ENCODE measurements around the gene UBE2Q2. TPM values are rescaled to one million over a fixed set of nuclear protein-coding genes. Genes with fewer than 3 reads are reported as not detected.

UBE2Q2 gene
- polyA plus RNA-seq, 3 donors, result 13.6 to 22.1 (median 20.9) TPM

DNA sequence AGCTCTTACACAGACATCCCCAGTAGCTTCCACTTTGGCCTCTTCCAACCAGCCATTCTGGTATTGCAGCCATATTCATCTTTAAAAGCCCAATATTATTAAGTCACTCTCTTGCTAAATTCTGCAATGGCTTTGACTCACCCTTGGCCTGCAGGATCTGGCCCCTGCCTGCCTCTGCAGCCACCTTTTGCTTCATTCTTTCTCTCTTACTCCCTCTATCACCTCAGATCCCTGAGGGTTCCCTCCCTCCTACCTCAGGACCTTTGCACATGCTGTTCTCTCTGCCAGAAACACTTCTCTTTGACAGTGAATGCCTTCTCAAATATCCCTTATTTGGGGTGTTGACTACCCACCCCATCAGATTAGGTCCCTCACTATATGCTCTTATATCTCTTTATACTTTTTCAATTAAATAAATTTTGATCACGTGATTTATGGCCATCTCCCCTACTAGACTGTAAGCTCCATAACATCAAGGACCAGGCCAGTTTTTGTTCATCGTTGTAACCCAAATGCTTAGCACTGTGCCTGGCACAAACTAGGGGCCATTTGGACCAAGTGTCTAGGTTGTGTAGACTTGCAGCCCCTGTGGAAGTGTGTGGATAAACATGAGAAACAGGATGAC is 32.3 kb upstream of the UBE2Q2 start:
- no peaks in the 10 kb centered on the region for H3K79me2 ChIP-seq (ENCODE audit: insufficient read depth, low read length)
- H4K20me1 ChIP-seq (ENCODE audit: insufficient read depth, low read length), result no peaks in the 10 kb centered on the region
- no peaks in the 10 kb centered on the region for H3K36me3 ChIP-seq (replicated peaks in 1 of 2; ENCODE audit: control insufficient read depth in 1 of 2, insufficient read depth in 2 of 2, low read length in 2 of 2)
- intact Hi-C loops (cut with micrococcal nuclease), result loop anchor here in 1 of 2 donors (5.0 kb wide), 1 partner anchor 326 kb away; no protein-coding TSS in a partner anchor
- Mint-ChIP-seq H3K9me3 (peaks cover 0 to 1% (median 0%) of the 10 kb centered on the region in 7 donors), H3K4me1 (peaks cover 1% of the 10 kb centered on the region), H3K36me3 (no peaks in the 10 kb centered on the region), H3K27ac (no peak overlapping the region), H3K4me3 (no peak overlapping the region), H3K27me3 (ENCODE audit: low read depth in 3 of 3) (peaks cover 0 to 4% (median 2%) of the 10 kb centered on the region in 3 donors)
- TF ChIP-seq, protein P1, sequence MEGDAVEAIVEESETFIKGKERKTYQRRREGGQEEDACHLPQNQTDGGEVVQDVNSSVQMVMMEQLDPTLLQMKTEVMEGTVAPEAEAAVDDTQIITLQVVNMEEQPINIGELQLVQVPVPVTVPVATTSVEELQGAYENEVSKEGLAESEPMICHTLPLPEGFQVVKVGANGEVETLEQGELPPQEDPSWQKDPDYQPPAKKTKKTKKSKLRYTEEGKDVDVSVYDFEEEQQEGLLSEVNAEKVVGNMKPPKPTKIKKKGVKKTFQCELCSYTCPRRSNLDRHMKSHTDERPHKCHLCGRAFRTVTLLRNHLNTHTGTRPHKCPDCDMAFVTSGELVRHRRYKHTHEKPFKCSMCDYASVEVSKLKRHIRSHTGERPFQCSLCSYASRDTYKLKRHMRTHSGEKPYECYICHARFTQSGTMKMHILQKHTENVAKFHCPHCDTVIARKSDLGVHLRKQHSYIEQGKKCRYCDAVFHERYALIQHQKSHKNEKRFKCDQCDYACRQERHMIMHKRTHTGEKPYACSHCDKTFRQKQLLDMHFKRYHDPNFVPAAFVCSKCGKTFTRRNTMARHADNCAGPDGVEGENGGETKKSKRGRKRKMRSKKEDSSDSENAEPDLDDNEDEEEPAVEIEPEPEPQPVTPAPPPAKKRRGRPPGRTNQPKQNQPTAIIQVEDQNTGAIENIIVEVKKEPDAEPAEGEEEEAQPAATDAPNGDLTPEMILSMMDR (IDR thresholded peaks at IDR 0.05), result no peak
- H3K4me3 ChIP-seq (replicated peaks in 1 of 3; ENCODE audit: low read depth in 2 of 3, low read length in 3 of 3), result no peak overlapping the region
- 100% methylated on average over 1 of the region's 2 CpGs for WGBS (ENCODE audit: insufficient coverage)
- H3K9ac ChIP-seq (ENCODE audit: insufficient read depth, low read length, poor library complexity, severe bottlenecking), result no peak overlapping the region
- H3K4me1 ChIP-seq (ENCODE audit: control insufficient read depth in 1 of 2, insufficient read depth in 2 of 2, low read length in 2 of 2), result no peaks in the 10 kb centered on the region
- no peaks in the 10 kb centered on the region for H3K9me3 ChIP-seq (replicated peaks in 1 of 2; ENCODE audit: control insufficient read depth in 1 of 2, insufficient read depth in 1 of 2, low read length in 2 of 2)
- no peak for DNase-seq
- H3K27ac ChIP-seq (ENCODE audit: low read depth in 1 of 2, low read length in 2 of 2), result no peak overlapping the region
- H2AFZ ChIP-seq (ENCODE audit: insufficient read depth, low read depth, low read length, poor library complexity, severe bottlenecking), result no peak overlapping the region
- H3K27me3 ChIP-seq (ENCODE audit: control insufficient read depth in 2 of 2, insufficient read depth in 2 of 2, low read length in 2 of 2), result no peaks in the 10 kb centered on the region
- no peak overlapping the region for H3K4me2 ChIP-seq (replicated peaks; ENCODE audit: extremely low read depth, low read length, poor library complexity, severe bottlenecking)

DNA sequence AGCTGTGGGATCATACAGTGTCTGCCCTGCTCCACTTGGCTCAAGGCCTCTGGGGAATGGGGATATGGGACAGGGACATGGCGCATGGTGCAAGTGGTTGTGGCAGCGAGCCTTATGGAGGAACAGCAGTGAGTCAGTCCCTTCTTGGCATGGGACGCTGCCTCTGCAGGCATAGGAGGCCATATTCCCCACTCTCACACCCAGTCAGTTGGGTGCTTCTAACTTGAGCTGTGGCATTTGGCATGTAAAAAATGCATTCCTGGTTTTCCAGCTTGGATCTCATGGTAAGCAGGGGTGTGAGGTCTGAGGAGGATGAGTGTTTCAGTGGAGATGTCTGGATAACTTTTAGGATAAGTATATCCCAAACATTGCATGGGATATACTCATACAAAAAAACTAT is 31.6 kb upstream of the UBE2Q2 start:
- no peaks in the 10 kb centered on the region for H3K27me3 ChIP-seq (ENCODE audit: control insufficient read depth in 2 of 2, insufficient read depth in 2 of 2, low read length in 2 of 2)
- H3K4me1 Mint-ChIP-seq, result peaks cover 4% of the 10 kb centered on the region
- 100% methylated on average over 1 of the region's 3 CpGs for WGBS (ENCODE audit: insufficient coverage)
- no peaks in the 10 kb centered on the region for H3K9me3 ChIP-seq (replicated peaks in 1 of 2; ENCODE audit: control insufficient read depth in 1 of 2, insufficient read depth in 1 of 2, low read length in 2 of 2)
- H3K4me3 ChIP-seq (replicated peaks in 1 of 3; ENCODE audit: low read depth in 2 of 3, low read length in 3 of 3), result no peak overlapping the region
- H3K79me2 ChIP-seq (ENCODE audit: insufficient read depth, low read length), result no peaks in the 10 kb centered on the region
- no peak for DNase-seq
- H3K27me3 Mint-ChIP-seq (ENCODE audit: low read depth in 3 of 3), result peaks cover 0 to 3% (median 2%) of the 10 kb centered on the region in 3 donors
- H3K4me1 ChIP-seq (ENCODE audit: control insufficient read depth in 1 of 2, insufficient read depth in 2 of 2, low read length in 2 of 2), result no peaks in the 10 kb centered on the region
- no peaks in the 10 kb centered on the region for H3K36me3 Mint-ChIP-seq
- H3K9ac ChIP-seq (ENCODE audit: insufficient read depth, low read length, poor library complexity, severe bottlenecking), result no peak overlapping the region
- TF ChIP-seq, protein P1 (IDR thresholded peaks at IDR 0.05), result no peak
- intact Hi-C loops (cut with micrococcal nuclease), result loop anchor here in 1 of 2 donors (5.0 kb wide), 1 partner anchor 326 kb away; no protein-coding TSS in a partner anchor
- no peak overlapping the region for H3K4me3 Mint-ChIP-seq
- no peak overlapping the region for H2AFZ ChIP-seq (ENCODE audit: insufficient read depth, low read depth, low read length, poor library complexity, severe bottlenecking)
- no peaks in the 10 kb centered on the region for H4K20me1 ChIP-seq (ENCODE audit: insufficient read depth, low read length)
- no peaks in the 10 kb centered on the region for H3K36me3 ChIP-seq (replicated peaks in 1 of 2; ENCODE audit: control insufficient read depth in 1 of 2, insufficient read depth in 2 of 2, low read length in 2 of 2)
- H3K4me2 ChIP-seq (replicated peaks; ENCODE audit: extremely low read depth, low read length, poor library complexity, severe bottlenecking), result no peak overlapping the region
- no peak overlapping the region for H3K27ac Mint-ChIP-seq
- peaks cover 0 to 1% (median 0%) of the 10 kb centered on the region in 7 donors for H3K9me3 Mint-ChIP-seq
- no peak overlapping the region for H3K27ac ChIP-seq (ENCODE audit: low read depth in 1 of 2, low read length in 2 of 2)

Measured in CD14-positive monocyte (primary cell).